ENCODE measurements around the gene SLC5A7.

- no peak for TF ChIP-seq CTCF (IDR thresholded peaks at IDR 0.05)
- TF ChIP-seq POLR2A (IDR thresholded peaks at IDR 0.05): no peak
These were observed 43.6 kb downstream of the SLC5A7 start for GRCh38 chr2:108029912-108030311.

Data from lower leg skin (tissue), 3 donors.